DMS153 treated with DMSO at 0.1 percent for 48 hours (cell line): ENCODE measurements around the gene HSPA4.

ENCODE experiments used
- DNase-seq: peaks from one replicate; lab custom pipeline; 2025; ENCODE audit not compliant: unreplicated experiment; lab: John Stamatoyannopoulos, UW

HSPA4 gene

GRCh38 chr5:133154274-133155075 lies 102.7 kb downstream of the HSPA4 start:
- no peak for DNase-seq

GRCh38 chr5:133155326-133155969 lies 103.6 kb downstream of the HSPA4 start:
- no peak for DNase-seq
